AG10803 (cell line): Measurements from ENCODE around the gene GULP1.

Experiments
- DNase-seq: peaks from one replicate; pipeline ENCODE4 v3.0.0; 2010; ENCODE audit warnings: low read depth
- H3K4me3 ChIP-seq: 2 replicates; pipeline ENCODE4 v1.5.1; 2011; ENCODE audit warnings: mild to moderate bottlenecking, low read length, control low read depth
- CTCF ChIP-seq: conservative IDR thresholded peaks from 2 replicates; pipeline ENCODE4 v1.5.1; 2011; ENCODE audit warnings: mild to moderate bottlenecking, low read length, control low read depth, inconsistent platforms

GULP1 gene

GRCh38 chr2:188582211-188582610 lies 290.5 kb downstream of the GULP1 start:
- TF ChIP-seq CTCF, result no peak
- DNase-seq, result peak; percentile 20

GRCh38 chr2:188588235-188588634 lies 296.6 kb downstream of the GULP1 start:
- H3K4me3 ChIP-seq, result no peak overlapping the region
- no peak for DNase-seq
- TF ChIP-seq CTCF, result no peak

More at GRCh38 chr2:188582211-188582610, 290.5 kb downstream of the GULP1 start:
- no peak overlapping the region for H3K4me3 ChIP-seq

GRCh38 chr2:188596054-188596453 lies 304.4 kb downstream of the GULP1 start:
- DNase-seq, result peak; percentile 16
- no peak overlapping the region for H3K4me3 ChIP-seq
- TF ChIP-seq CTCF, result no peak

GRCh38 chr2:188598551-188598950 lies 306.9 kb downstream of the GULP1 start:
- DNase-seq, result no peak
- H3K4me3 ChIP-seq, result no peak overlapping the region
- TF ChIP-seq CTCF, result no peak

- H3K4me3 ChIP-seq, result no peak overlapping the region
- DNase-seq, result no peak
- TF ChIP-seq CTCF, result no peak
Measured at GRCh38 chr2:188599140-188599539, 307.5 kb downstream of the GULP1 start.

- no peak for TF ChIP-seq CTCF
- DNase-seq, result peak; percentile 80
- no peak overlapping the region for H3K4me3 ChIP-seq
Measured at GRCh38 chr2:188600536-188601210, 309.0 kb downstream of the GULP1 start.

GRCh38 chr2:188601391-188601790 lies 309.7 kb downstream of the GULP1 start:
- no peak for TF ChIP-seq CTCF
- no peak for DNase-seq
- no peak overlapping the region for H3K4me3 ChIP-seq
